Measurements from ENCODE around the gene BRINP2.

The BRINP2 gene, protein sequence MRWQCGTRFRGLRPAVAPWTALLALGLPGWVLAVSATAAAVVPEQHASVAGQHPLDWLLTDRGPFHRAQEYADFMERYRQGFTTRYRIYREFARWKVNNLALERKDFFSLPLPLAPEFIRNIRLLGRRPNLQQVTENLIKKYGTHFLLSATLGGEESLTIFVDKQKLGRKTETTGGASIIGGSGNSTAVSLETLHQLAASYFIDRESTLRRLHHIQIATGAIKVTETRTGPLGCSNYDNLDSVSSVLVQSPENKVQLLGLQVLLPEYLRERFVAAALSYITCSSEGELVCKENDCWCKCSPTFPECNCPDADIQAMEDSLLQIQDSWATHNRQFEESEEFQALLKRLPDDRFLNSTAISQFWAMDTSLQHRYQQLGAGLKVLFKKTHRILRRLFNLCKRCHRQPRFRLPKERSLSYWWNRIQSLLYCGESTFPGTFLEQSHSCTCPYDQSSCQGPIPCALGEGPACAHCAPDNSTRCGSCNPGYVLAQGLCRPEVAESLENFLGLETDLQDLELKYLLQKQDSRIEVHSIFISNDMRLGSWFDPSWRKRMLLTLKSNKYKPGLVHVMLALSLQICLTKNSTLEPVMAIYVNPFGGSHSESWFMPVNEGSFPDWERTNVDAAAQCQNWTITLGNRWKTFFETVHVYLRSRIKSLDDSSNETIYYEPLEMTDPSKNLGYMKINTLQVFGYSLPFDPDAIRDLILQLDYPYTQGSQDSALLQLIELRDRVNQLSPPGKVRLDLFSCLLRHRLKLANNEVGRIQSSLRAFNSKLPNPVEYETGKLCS

DNA sequence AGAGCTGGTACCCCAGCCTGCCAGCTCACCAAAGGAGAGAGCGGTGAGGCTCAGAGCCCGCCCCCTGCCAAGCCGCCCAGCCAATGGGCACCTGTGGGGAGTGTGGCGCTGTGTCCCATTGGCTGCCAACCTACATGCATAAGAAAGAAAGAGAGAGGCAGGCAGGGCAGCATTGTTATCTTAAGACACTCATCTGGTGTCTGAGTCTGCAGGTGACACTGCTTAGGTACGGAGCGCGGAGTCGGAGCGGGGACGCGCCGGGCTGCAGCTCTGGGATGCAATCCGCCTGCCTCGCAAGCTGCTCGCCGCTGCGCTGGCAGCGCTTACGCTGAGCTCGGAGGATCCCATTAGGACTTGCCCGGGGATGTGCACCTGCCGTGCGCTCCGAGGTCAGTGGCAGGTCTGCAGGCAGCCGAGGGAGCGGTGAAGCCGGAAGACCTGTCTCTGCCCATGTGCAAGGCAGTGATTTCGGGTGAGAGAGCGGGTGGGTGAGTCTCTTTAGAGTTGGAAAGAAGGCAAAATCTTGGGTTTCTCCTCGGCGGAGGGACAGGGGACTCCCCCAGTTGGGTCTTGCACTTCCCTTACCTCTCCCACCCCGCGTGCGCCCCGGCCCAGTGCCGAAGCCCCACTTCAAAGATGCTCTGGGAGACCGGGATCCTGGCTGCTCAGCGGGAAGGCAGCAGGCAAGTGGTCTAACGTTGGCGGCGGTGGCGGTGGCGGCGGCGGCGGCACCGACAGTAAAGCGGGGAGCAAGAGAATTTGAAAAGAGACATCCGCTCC is at the start of gene BRINP2:
TSS of gene BRINP2 (plus strand) at position 203 of the 780 bp plus-strand sequence. CDS start 58,919 bp downstream, outside the sequence.
- DNase-seq (ENCODE audit: low read depth in 2 of 2): no peak

DNA sequence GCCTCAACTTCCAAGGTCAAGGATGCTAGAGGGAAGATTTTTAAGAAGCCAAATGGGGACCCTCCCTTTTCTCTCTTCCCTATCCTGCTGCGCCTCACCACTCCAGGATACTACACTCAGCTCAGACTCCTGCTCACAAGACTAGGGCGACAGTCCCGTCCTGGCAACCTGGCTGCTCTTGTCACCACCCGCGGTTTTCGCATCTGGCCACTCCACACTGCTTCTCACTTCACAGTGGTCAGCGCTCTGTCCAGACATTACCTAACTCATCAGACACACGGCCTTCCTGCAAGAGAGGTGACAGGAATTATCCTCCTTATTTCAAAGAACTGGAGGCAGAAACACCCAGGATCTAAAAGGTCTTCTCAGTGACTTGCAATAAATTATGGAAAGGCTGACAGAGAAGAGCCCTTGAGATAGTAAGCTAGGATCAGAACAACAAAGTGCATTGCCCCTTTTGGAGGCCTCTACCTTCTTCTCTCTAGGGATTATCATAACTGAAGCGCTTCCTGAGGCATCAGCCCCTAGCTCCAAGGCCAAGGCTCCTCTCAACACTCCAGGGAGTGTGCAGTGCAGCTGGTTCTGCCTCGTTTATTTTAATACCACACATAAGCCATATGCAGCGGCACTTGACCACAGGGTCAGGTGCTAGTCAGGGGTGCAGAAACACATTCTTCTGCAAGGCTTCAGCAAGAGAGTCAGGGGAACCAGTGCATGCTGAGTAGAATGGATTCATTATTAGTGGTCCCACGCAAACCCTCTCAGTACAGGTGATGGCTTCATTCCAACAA is 48.1 kb upstream of the BRINP2 start:
- no peak for DNase-seq (ENCODE audit: low read depth in 2 of 2)

DNA sequence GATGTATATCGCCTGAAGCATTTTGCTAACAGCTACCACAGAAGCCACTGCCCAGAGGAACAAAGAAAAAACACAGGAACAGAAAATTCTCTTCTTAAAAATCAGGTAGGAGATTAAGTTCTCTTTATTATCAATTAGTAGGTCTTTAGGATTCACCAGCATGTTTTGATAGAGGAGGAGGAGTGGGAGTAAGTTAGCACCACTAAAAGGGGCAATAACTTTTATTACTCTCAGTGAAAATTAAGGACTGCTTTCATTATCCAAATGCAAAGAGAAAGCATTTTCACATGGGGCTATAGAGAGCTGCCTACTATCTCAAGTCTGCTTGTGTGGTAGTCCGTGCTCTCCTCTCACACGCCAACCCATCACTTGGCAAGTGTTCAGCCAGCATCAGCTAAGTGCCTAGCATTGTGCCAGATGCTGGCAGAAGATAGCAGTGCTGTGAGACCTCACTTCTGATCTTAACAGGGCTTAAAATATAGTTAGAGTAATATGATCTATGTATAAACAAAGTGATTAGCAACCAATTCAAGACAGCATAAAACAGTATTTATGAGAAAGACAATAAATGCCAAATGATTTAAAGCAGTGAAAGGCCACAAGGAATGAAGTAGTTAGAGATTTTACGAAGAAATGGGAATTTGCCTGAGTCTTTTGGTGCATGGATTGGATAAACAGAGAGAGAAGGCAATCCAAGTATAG is 46.0 kb upstream of the BRINP2 start:
- no peak for DNase-seq (ENCODE audit: low read depth in 2 of 2)

DNA sequence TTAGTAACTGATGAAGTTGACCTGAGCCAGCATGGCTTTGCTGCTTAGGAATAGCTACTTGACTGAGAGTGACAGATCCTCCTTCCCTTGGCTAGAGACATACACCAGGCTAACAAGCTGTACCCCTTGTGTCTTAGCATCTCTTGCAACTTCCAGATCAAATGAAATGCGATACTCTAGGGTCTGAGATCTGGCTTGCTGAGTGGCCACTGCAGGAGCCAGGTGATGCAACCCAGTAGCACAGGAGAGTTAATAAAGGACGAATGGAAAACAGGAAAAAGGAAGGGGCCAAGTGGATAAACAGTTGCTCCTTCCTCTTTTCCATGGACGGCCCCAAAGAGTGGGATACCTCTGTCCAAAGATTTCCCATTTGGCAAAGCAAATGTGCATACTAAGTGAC is 44.5 kb upstream of the BRINP2 start:
- DNase-seq (ENCODE audit: low read depth in 2 of 2): no peak

DNA sequence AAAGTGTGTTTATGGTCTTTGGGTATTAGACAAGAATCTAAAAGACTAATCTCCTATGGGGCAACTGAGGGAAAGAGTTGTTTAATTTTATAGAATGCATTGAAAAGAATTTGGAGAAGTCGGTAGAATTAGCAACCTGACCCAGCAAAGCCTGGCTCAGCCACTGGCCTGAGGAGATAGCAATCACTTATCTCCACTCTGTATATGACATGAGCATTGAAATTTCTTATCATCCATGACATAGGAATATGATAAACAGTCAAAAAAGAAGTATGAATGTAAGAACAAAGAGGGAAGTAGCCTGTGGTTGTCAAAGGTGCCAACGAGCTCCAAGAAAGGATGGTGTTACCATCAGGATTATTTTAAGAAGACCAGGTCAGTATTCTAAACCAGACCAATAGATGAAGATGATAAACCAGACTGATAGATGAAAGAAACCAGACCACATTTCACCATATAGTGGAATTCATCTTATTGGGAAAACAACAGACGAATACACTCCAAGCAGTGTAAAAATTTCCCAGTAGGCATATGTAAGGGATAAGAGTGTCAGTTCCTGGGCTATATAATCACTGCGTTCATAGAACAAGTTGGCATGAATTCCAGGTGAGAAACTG is 42.0 kb upstream of the BRINP2 start:
- DNase-seq (ENCODE audit: low read depth in 2 of 2): no peak

DNA sequence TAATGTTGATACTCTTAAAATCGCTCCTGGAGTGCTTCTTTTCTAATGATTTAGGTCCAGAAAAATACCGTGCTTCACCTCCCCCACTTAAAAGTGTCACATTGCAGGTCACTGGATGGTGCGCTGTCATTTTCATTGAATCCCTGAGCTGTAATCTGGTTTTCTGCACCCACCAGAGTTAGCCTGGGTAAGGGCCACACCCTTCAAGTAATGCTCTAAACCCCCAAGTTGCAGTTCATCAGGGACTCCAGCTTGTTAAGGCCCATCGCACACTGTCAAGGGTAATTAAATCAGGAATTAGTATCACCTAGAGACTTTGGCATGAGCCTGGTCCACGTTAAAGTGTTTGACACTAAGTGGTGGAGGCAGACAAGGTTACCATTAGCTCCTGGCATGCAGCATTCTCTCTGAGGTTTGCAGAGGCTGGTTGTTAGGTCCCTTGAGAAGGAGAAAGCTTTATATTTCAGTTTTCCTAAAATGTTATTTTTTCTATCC is 40.3 kb upstream of the BRINP2 start:
- no peak for DNase-seq (ENCODE audit: low read depth in 2 of 2)

DNA sequence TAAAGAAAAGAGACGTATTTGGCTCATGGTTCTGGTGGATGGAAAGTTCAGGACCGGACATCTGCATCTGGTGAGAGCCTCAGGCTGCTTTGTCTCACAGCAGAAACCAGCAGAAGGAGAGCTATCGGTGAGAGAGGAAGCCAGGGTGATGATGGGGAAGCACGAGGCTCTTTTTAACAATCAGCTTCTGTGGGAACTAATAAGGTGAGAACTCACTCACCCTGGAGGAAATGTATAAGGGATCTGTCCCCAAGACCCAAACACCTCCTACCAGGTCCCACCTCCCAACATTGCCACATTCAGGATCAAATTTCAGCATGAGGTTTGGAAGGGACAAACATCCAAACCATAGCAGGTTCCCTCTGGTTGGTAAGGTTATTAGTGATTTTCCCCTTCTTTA is 39.0 kb upstream of the BRINP2 start:
- DNase-seq (ENCODE audit: low read depth in 2 of 2): no peak

DNA sequence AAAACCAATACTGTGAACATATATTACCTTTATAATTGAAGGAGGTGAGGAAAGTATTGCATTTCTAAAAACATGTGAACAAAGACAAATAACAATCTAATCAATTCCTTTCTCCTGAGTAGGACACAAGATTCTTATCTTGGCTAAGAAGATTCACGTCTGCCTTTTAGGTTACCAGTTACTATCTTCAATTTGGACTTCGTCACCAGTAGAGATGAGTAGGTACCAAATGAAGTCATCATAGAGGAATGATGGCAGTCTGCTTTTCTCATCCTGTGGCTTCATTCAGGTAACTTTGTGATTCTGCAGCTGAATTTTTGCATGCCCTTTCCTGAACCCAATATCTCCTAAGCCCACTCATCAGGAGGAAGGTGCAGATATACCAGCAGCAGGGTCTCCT is 38.6 kb upstream of the BRINP2 start:
- DNase-seq (ENCODE audit: low read depth in 2 of 2): no peak

DNA sequence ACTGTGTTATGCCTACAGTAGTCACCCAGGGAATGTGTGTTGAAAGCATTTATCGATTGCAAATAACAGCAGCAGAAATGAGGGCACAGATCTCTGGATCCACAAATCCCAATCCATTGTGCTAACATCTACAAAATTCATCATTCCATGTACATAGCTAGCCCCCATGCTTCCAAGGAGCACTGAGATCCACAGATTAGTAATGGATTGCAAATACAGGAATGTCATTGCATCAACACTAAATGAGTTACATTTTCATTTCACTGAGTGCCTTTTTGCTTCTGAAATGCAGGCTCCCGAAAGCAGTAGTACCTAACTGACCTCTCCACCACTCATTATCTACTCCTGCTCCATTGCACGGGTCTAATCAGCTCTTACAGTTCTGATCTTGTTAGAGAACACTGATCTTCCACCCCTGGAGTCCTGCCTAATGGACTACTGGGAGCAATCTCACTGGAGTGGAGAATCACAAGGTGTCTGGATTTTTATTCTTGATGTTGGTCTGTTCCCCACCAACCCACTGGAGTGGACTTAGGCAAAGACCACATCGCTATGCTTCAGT is 36.7 kb upstream of the BRINP2 start:
- no peak for DNase-seq (ENCODE audit: low read depth in 2 of 2)

DNA sequence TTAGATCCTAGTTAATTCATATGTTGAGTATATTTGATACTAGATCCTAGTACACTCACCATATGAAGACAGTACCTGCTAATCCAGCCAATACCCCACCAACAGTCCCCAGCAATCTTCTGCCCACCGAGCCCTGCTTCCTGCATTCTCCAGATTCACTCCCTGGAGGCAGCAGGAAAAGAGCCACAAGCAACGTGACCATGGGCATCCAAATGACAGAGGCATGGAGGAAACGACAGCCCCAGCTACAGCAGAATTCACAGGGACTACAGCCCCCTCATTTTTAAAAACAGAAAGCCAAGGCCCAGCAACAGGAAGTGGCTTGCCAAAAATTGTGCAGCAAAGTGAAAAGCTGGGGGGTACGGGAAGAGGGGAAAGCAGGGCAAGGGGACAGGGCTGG is 35.5 kb upstream of the BRINP2 start:
- DNase-seq (ENCODE audit: low read depth in 2 of 2): no peak

DNA sequence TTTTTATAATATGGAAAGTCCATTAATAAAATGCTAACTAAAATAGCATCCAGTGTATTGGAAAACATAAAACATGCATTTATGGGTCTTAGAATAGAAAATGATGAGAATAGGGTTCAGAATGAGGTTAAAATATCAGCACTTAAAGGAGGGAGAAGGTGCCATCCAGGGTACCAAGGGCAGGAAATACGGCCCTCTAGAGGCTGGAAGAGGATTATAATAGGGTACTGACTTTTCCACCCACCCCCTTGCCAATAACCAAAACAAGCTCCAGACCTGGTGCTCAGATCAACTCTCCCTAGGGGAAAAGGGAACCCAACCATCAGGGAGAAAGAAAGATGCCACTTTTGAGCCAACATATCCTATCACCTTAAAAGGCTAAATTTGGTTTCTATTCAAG is 32.9 kb upstream of the BRINP2 start:
- no peak for DNase-seq (ENCODE audit: low read depth in 2 of 2)

DNA sequence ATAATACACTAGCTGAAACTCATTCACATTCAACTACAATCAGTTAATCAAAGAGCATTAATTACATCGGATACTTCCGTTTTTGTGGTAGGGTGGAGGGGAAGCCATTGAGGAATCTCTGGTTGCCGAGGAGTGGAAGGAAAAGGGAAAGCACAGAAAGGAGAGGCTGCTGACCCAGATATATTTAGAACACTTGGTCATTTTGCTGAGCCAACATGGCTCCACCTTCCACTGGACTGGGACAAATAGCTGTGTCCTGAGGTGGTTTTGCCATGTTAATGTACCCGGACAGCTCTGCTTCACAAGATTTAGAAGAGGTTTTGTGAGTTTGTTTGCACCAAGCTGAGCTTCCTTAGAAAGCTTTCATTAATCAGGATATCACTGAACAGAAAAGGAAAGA is 32.4 kb upstream of the BRINP2 start:
- no peak for DNase-seq (ENCODE audit: low read depth in 2 of 2)

DNA sequence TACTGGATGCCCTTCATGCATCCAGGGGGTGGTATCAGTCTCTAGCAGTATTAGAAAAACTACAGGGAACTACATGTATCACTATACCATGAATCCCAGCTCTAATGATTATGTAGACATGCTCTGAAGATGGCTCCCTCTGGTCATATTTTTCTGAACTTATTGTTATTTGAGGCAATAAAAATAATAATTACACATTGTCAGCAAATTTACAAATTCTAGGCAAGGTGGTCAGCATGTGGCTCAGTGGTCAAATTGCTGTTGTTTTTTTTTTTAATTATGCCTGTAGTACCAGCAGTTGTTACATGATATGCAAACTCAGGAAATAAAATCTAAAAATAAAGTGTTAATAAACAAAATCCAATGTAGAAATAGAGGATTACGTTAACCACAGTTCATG is 28.7 kb upstream of the BRINP2 start:
- no peak for DNase-seq (ENCODE audit: low read depth in 2 of 2)

DNA sequence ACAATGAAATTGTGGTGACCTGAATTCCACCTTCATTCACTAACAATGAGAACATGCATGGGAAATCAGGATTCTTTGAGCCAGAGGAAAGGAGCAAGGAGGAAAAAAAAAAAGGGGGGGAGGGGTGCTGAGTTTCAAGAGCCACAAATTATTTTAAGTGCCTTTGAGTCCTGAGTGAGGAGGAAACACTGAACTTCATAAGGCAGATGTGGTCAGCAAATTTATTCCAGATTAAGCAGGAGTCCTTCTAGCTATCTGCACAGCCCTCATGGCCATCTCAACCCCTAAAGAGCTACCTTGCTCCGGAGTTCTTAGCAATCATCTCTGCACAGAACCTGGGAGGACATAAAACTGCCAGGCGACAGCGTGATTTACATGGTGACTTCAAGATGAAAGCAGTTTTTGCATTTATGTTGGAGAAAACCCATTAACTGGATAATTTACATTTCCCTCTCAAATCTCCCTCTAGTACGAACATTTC is 27.9 kb upstream of the BRINP2 start:
- DNase-seq (ENCODE audit: low read depth in 2 of 2): no peak

DNA sequence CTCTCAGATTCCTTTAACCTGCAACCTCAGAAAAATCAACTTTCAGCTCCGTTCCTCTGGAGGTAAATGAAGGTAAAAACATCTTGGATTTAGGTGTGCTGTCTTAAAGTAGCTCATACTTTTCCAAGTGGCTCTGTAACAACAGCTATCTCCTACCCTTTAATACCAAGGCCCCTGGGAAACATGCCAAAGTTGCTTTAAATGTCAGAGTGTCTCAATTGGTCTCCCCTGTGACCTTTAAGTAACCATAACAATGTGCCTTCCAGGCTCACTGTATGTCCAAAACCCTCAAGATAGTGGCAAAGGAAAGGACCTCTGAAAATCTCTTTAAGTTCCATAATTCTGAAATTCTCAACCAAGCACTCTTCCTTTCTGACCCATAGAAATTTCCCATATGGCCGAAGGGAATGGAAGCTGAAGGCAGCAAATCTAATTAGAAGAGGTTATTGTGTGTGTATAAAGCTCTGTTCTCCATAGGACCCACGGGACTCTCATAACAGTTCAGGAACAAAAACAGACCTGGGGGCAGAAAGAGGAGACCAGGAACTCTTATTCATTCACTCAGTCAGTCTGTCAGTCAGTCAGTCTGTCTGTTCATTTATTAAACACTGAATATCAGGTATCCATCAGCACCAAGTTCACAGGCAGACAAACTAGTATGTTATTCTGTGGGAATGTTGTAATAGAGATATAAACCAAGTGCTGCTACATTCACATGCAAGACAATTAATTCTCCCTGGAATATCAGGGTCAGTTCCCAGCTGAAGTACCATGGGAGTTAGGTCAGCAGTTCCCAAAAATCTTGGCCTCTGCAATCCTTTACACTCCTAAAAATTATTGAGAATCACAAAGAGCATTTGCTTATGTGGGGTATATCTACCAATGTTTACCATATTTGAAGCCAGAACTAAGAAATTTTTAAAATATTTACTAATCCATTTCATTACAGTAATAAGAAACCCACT is 25.4 kb upstream of the BRINP2 start:
- no peak for DNase-seq (ENCODE audit: low read depth in 2 of 2)

DNA sequence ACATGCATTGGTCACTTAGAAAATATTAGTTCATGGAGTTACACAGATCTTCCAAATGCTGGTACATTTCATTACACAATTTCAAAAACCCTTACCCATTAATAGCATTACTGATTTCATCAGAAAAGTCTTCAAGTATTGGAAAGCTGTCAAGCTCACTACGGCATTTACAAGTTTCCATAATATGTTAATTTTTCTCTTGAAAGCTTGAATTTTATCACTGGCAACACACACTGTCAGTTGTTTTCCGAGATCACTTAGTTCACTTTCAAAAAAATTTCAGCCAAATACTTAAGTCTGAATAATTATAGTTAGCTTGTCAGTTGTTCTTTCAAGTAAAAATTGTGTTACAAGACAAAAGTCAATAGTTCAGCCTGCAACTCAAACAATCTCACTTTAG is 24.3 kb upstream of the BRINP2 start:
- no peak for DNase-seq (ENCODE audit: low read depth in 2 of 2)

DNA sequence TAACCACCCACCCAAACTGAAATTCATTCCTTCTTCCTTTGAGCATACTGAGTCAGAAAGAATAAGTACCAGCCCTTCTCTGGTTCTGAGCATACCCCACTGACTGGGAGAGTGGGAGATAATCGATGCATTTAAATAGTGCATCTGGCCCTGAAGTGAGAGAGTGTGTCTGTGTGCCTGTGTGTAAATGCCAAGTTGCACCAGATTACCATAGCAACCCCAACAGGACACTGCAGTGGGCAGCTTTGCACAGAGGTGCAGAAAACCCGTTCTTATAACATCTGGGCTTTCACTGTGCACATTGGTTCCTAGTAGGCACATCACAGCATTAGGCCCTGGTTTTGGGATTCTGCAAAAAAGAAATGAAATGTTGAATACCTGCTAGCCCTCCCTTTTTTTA is 8.5 kb upstream of the BRINP2 start:
- DNase-seq (ENCODE audit: low read depth in 2 of 2): no peak

DNA sequence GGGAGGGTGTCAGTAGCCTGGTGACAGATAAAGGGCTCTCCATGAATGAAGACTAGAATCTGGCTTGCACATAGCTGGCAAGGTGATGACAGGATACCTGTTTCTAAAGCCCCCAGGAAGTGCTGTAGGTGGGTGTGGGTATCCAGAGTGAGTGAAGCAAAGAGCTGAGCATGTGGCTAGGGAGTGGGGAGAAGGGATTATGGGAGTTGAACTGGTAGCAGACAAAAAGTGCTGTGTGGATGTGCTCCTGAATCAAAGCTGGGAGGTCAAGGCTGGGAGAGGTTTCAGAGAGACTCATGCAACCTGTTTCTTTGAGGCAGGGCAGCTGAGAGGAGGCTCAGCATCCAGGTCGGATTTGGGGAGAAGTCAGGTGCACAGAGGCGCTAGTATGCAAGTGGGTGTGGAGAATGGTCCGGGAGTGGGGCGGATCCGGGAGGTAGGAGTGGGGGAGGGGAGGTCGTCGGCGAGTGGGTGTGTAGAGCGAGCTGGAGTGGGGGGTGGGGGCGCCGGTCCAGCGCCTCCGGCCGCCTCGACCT is 6.8 kb upstream of the BRINP2 start:
- DNase-seq (ENCODE audit: low read depth in 2 of 2): no peak

All from stimulated activated CD8-positive, alpha-beta memory T cell treated with anti-CD3 and anti-CD28 coated beads, Interleukin-15, amount 100 ng/mL, for 4 hours (primary cell).